ENCODE measurements around the gene KANK3. TPM values are rescaled to one million over a fixed set of nuclear protein-coding genes. Genes with fewer than 3 reads are reported as not detected.

Gene KANK3
- total RNA-seq, 1 donor from 2014 or later: 2.9 TPM

DNA sequence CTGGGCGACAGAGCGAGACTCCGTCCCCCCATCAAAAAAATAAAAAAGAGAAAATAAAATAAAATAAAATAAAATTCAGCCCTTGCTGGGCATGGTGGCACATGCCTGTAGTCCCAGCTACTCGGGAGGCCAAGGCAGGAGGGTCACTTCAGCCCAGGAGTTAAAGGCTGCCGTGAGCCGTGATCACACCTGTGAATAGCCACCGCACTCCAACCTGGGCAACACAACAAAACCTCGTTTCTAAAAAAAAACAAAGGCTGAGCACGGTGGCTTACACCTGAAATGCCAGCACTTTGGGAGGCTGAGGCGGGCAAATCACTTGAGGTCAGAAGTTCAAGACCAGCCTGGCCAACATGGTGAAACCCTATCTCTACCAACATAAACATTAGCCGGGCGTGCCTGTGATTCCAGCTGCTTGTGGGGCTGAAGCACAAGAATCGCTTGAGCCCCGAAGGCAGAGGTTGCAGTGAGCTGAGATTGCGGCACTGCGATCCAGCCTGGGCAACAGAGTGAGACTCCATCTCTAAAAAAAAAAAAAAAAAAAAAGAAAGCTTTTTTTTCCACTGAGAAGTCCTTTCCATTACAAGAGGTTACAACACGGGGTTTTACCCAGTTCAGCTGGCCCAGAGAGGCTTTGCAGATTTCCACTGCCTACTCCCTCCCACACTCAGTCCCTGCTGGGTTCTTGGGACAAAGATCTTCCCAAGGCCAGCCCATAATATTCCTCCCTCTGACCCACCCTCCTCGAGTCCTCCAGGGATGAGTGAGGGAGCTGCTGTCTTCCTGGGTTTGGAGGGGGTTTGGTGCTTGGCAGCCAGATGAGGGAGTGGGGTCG is 27.3 kb upstream of the KANK3 start:
- peaks cover 6% of the 10 kb centered on the region for H3K27me3 ChIP-seq (ENCODE audit: insufficient read depth, low read length)
- Mint-ChIP-seq H3K4me3 (ENCODE audit: unreplicated experiment) (no peak overlapping the region), H3K4me1 (ENCODE audit: low read depth, unreplicated experiment) (peaks cover 19% of the 10 kb centered on the region), H3K9me3 (ENCODE audit: unreplicated experiment) (peaks cover 2% of the 10 kb centered on the region), H3K27ac (ENCODE audit: unreplicated experiment) (peak overlapping the region; percentile 34), H3K36me3 (ENCODE audit: low read depth, unreplicated experiment) (peaks cover 35% of the 10 kb centered on the region), H3K27me3 (ENCODE audit: low read depth, unreplicated experiment) (no peaks in the 10 kb centered on the region)
- H3K79me2 ChIP-seq (ENCODE audit: insufficient read depth, low read length): no peaks in the 10 kb centered on the region
- H3K4me1 ChIP-seq (ENCODE audit: insufficient read depth, low read length): peaks cover 9% of the 10 kb centered on the region
- H3K4me2 ChIP-seq (ENCODE audit: low read length): no peak overlapping the region
- FAIRE-seq (no peak), DNase-seq (ENCODE audit: low read depth) (no peak)
- H3K9ac ChIP-seq (ENCODE audit: low read length): no peak overlapping the region
- H4K20me1 ChIP-seq (ENCODE audit: insufficient read depth, low read length): peaks cover 23% of the 10 kb centered on the region
- H2AFZ ChIP-seq (ENCODE audit: low read depth, low read length): no peak overlapping the region
- no peak for TF ChIP-seq CTCF (IDR thresholded peaks at IDR 0.05; ENCODE audit: insufficient read depth, low read depth, low read length)
- TF ChIP-seq EZH2 (IDR thresholded peaks at IDR 0.05; ENCODE audit: insufficient read depth, low read length): no peak
- no peak overlapping the region for H3K27ac ChIP-seq (ENCODE audit: low read depth, low read length)
- no peaks in the 10 kb centered on the region for H3K36me3 ChIP-seq (ENCODE audit: insufficient read depth, low read length)
- no peak overlapping the region for H3K4me3 ChIP-seq (ENCODE audit: insufficient read depth, low read depth, low read length)
- H3K9me3 ChIP-seq (ENCODE audit: insufficient read depth, low read depth, low read length): no peaks in the 10 kb centered on the region

- FAIRE-seq: peak; percentile 82
Measured at GRCh38 chr19:8367327-8368001, 24.4 kb upstream of the KANK3 start.

More at GRCh38 chr19:8367327-8368001, 24.4 kb upstream of the KANK3 start:
- H3K9me3 ChIP-seq (ENCODE audit: insufficient read depth, low read depth, low read length): no peaks in the 10 kb centered on the region
- H3K4me2 ChIP-seq (ENCODE audit: low read length): peak overlapping the region; percentile 80
- Mint-ChIP-seq H3K9me3 (ENCODE audit: unreplicated experiment) (peaks cover 2% of the 10 kb centered on the region), H3K4me3 (ENCODE audit: unreplicated experiment) (peak overlapping the region; percentile 85), H3K36me3 (ENCODE audit: low read depth, unreplicated experiment) (peaks cover 26% of the 10 kb centered on the region), H3K27ac (ENCODE audit: unreplicated experiment) (peak overlapping the region; percentile 93), H3K27me3 (ENCODE audit: low read depth, unreplicated experiment) (no peaks in the 10 kb centered on the region), H3K4me1 (ENCODE audit: low read depth, unreplicated experiment) (peaks cover 25% of the 10 kb centered on the region)
- H3K27me3 ChIP-seq (ENCODE audit: insufficient read depth, low read length): peaks cover 6% of the 10 kb centered on the region
- no peak overlapping the region for H3K27ac ChIP-seq (ENCODE audit: low read depth, low read length)
- peak overlapping the region; percentile 21 for H3K4me3 ChIP-seq (ENCODE audit: insufficient read depth, low read depth, low read length)
- H3K4me1 ChIP-seq (ENCODE audit: insufficient read depth, low read length): peaks cover 25% of the 10 kb centered on the region
- no peak overlapping the region for H3K9ac ChIP-seq (ENCODE audit: low read length)
- DNase-seq (ENCODE audit: low read depth): peak; percentile 89
- peaks cover 23% of the 10 kb centered on the region for H4K20me1 ChIP-seq (ENCODE audit: insufficient read depth, low read length)
- H2AFZ ChIP-seq (ENCODE audit: low read depth, low read length): no peak overlapping the region
- no peak for TF ChIP-seq EZH2 (IDR thresholded peaks at IDR 0.05; ENCODE audit: insufficient read depth, low read length)
- no peak for TF ChIP-seq CTCF (IDR thresholded peaks at IDR 0.05; ENCODE audit: insufficient read depth, low read depth, low read length)
- no peaks in the 10 kb centered on the region for H3K36me3 ChIP-seq (ENCODE audit: insufficient read depth, low read length)
- no peaks in the 10 kb centered on the region for H3K79me2 ChIP-seq (ENCODE audit: insufficient read depth, low read length)
